Right lobe of liver (tissue), 6 donors: Measurements from ENCODE around the gene SRSF2. TPM values are rescaled to one million over a fixed set of nuclear protein-coding genes. Genes with fewer than 3 reads are reported as not detected.
"Not testable (repeated sequence)": the region's sequence is repeated elsewhere in the genome, so short reads cannot be mapped to it uniquely, and the experiment has no call there.

Source experiments
- ATAC-seq, 4 donors: fragments of 200-7000 bp; cut with Tn5 transposase; one replicate each; pipeline ENCODE4 v1.9.1; 2020; ENCODE audit warnings: mild to moderate bottlenecking in 4 of 4, moderate library complexity in 4 of 4
- DNase-seq, 3 donors: peaks; one replicate each; pipeline ENCODE4 v3.0.0-alpha.2; 2020
- H3K27ac ChIP-seq, 3 donors: fragments of 200-600 bp; one replicate each; pipeline ENCODE4 v1.8.0; 2022
- H3K27me3 ChIP-seq, 2 donors: fragments of 200-600 bp; one replicate each; pipeline ENCODE4 v1.8.0; 2022
- H3K36me3 ChIP-seq, 4 donors: fragments of 200-600 bp; sonication (generic) in 1 of 4; one replicate each; pipeline versions ENCODE4 v1.5.1 to v1.8.0; 2017 to 2022; ENCODE audit warnings: control low read depth in 1 of 4
- H3K4me1 ChIP-seq, 4 donors: fragments of 200-600 bp; sonication (generic) in 1 of 4; one replicate each; pipeline versions ENCODE4 v1.5.1 to v1.8.0; 2017 to 2022; ENCODE audit warnings: control low read depth in 1 of 4
- H3K4me3 ChIP-seq, 3 donors: fragments of 200-600 bp; one replicate each; pipeline ENCODE4 v1.8.0; 2022
- H3K9me3 ChIP-seq, 4 donors: fragments of 200-600 bp; sonication (generic) in 1 of 4; one replicate each; pipeline versions ENCODE4 v1.5.1 to v1.8.0; 2017 to 2022; ENCODE audit warnings: control low read depth in 1 of 4
- CTCF ChIP-seq, 4 donors: fragments of 200-600 bp in 3 of 4; fragments of 450-650 bp in 1 of 4; IDR thresholded peaks; one replicate each; pipeline versions ENCODE4 v1.5.1 to v1.8.0; 2016 to 2022; ENCODE audit warnings: antibody characterized with exemption in 4 of 4, mild to moderate bottlenecking in 2 of 4
- POLR2A ChIP-seq: fragments of 450-650 bp; IDR thresholded peaks from one replicate; pipeline ENCODE4 v1.6.1; 2017; ENCODE audit warnings: antibody characterized with exemption, mild to moderate bottlenecking
- WGBS: methylation state at CpG from one replicate; pipeline ENCODE4 v1.1.6; 2018; ENCODE audit warnings: low coverage, low lambda C conversion rate; ENCODE audit not compliant: insufficient coverage; ENCODE audit errors: missing lambda C conversion rate; 5-methylcytosine and 5-hydroxymethylcytosine counted together
- intact Hi-C, 2 donors: fragments of 100-400 bp; cut with DNase I; formaldehyde crosslinking; loops; one replicate each; pipeline versions ENCODE4 v1.11.2 to v1.14.1; 2022
- total RNA-seq, 6 experiments: library from RNA; depleted of rRNA in 2 of 6; stranded (reverse); fragments of >200 nt in 2 of 6; fragmentation: NEBNext Ultra II Directional in 3 of 6; extraction: Animal tissue kit (Norgen Biotek cat#: 25700) in 3 of 6; gene quantifications; one replicate each; pipeline versions ENCODE4 v1.1.0 to v1.2.4, GENCODE V29; 2016 to 2023
- donor health status: DM: no; HTN: yes; CAD: no.
- donor health status: DM: no; HTN: no; CAD: no.
- donor health status: DM: no; HTN: no; CAD: no.
- donor health status: DM: no; HTN: yes; CAD: no.
- donor health status: DM: no; HTN: yes; CAD: no.

The SRSF2 gene
- total RNA-seq, 6 experiments from 2014 or later: 62.4 to 106 (median 86.0) TPM

GRCh38 chr17:76714336-76714735, 22.8 kb downstream of the SRSF2 start:
- no peak for TF ChIP-seq POLR2A
- TF ChIP-seq CTCF (IDR thresholded peaks at IDR 0.05): no peak
- H3K4me1 ChIP-seq: peaks cover 0 to 9% (median 0%) of the 10 kb centered on the region in 4 donors
- H3K4me3 ChIP-seq: no peak overlapping the region
- DNase-seq (no peak), ATAC-seq (no peak)
- peaks cover 0 to 60% (median 26%) of the 10 kb centered on the region in 4 donors for H3K36me3 ChIP-seq
- intact Hi-C loops: no loop called here
- WGBS: 56% methylated on average over 3 of the region's 5 CpGs
- no peaks in the 10 kb centered on the region for H3K27me3 ChIP-seq
- H3K27ac ChIP-seq: no peak overlapping the region
- H3K9me3 ChIP-seq: no peaks in the 10 kb centered on the region

GRCh38 chr17:76713765-76714164, 23.4 kb downstream of the SRSF2 start:
- intact Hi-C loops: no loop called here
- Histone ChIP-seq H3K27ac (no peak overlapping the region), H3K27me3 (no peaks in the 10 kb centered on the region), H3K9me3 (no peaks in the 10 kb centered on the region), H3K4me1 (peaks cover 0 to 9% (median 0%) of the 10 kb centered on the region in 4 donors), H3K4me3 (no peak overlapping the region), H3K36me3 (peaks cover 0 to 54% (median 23%) of the 10 kb centered on the region in 4 donors)
- ATAC-seq (no peak), DNase-seq (no peak)
- TF ChIP-seq CTCF (IDR thresholded peaks at IDR 0.05) (no peak), POLR2A (no peak)
- 97% methylated on average over 7 of the region's 7 CpGs for WGBS

GRCh38 chr17:76712321-76712720, 24.8 kb downstream of the SRSF2 start:
- H3K9me3 ChIP-seq, H3K27ac ChIP-seq, H3K4me3 ChIP-seq, DNase-seq, ATAC-seq, H3K4me1 ChIP-seq, H3K27me3 ChIP-seq, intact Hi-C loops: not testable (repeated sequence)
- 65% methylated on average over 7 of the region's 7 CpGs for WGBS
- H3K36me3 ChIP-seq: peaks cover 0 to 40% (median 14%) of the 10 kb centered on the region in 4 donors

GRCh38 chr17:76710863-76711611, 26.1 kb downstream of the SRSF2 start, which contains the start of gene MXRA7:
Gene MXRA7 (minus strand): TSS chr17:76710965. CDS start chr17:76710946, 19 bp downstream.
- Histone ChIP-seq H3K27ac (peak within 1 kb of the TSS; percentile 50 to 73 (median 72)), H3K4me1 (peaks cover 0 to 4% (median 0%) of the 10 kb centered on the region in 4 donors), H3K27me3 (no peaks in the 10 kb centered on the region), H3K4me3 (peak within 1 kb of the TSS; percentile 48 to 67 (median 58)), H3K9me3 (no peaks in the 10 kb centered on the region), H3K36me3 (peaks cover 0 to 27% (median 6%) of the 10 kb centered on the region in 4 donors)
- DNase-seq: peak; percentile 65 to 78 (median 76)
- intact Hi-C loops: no loop called here
- peak; percentile 74 to 85 (median 82) for ATAC-seq
- WGBS: 20% methylated on average over 10 of the region's 56 CpGs
- no peak for TF ChIP-seq CTCF (IDR thresholded peaks at IDR 0.05)

- intact Hi-C loops, H3K27me3 ChIP-seq, DNase-seq, H3K9me3 ChIP-seq, H3K4me1 ChIP-seq: not testable (repeated sequence)
- Histone ChIP-seq H3K27ac (peak overlapping the region; percentile 50 to 73 (median 72)), H3K4me3 (peak overlapping the region; percentile 48 to 67 (median 58)), H3K36me3 (peaks cover 0 to 18% (median 3%) of the 10 kb centered on the region in 4 donors)
- WGBS: 39% methylated on average over 11 of the region's 79 CpGs
- peak; percentile 6 to 47 (median 19) for ATAC-seq
These were observed 26.9 kb downstream of the SRSF2 start for GRCh38 chr17:76709951-76710862.
